Measurements from ENCODE around the gene HBD.

DNA sequence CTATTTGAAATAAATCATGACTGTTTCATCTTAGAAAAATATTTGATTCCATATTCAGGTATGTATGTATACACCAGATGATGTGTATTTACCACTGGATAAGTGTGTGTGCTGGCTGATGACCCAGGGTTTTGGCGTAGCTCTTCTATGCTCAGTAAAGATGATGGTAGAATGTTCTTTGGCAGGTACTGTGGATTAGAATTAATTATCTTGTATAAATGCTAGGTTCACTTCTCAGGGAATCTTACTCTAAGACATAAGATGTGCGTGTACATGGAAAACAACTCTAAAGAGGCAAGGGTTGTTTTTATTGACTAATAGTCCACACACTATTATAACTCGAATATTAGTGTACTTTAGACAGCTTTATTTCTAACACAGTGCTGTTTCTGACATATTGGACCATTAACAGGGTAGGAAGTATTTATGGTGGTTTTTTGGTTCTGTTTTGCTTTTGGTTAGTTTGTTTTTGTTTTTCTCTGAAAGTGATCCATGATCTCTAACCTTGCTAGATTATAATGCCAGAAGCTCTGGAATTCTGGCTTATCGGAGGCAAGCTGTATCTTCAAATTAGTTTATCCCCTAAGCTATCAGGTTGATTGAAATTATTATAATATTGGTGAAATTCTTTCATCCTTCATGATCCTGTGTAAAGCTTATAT is 16.4 kb upstream of the HBD start:
- TF ChIP-seq EZH2phosphoT487 (IDR thresholded peaks at IDR 0.05; ENCODE audit: insufficient read depth, low read depth) (no peak), EZH2 (IDR thresholded peaks at IDR 0.05; ENCODE audit: insufficient read depth, poor library complexity, severe bottlenecking) (no peak)
